Measurements from ENCODE around the gene HIVEP2.

The HIVEP2 gene

GRCh38 chr6:142945446-142946180 lies 637 bp upstream of the HIVEP2 start:
- H3K4me3 ChIP-seq (replicated peaks; ENCODE audit: low read depth, low read length): peak overlapping the region; percentile 81
- DNase-seq (ENCODE audit: extremely low read depth, low read depth): no peak

GRCh38 chr6:142944124-142945048 lies 590 bp downstream of the HIVEP2 start:
- peak overlapping the region; percentile 81 for H3K4me3 ChIP-seq (replicated peaks; ENCODE audit: low read depth, low read length)
- peak; percentile 70 for DNase-seq (ENCODE audit: extremely low read depth, low read depth)
- TF ChIP-seq, protein P1, sequence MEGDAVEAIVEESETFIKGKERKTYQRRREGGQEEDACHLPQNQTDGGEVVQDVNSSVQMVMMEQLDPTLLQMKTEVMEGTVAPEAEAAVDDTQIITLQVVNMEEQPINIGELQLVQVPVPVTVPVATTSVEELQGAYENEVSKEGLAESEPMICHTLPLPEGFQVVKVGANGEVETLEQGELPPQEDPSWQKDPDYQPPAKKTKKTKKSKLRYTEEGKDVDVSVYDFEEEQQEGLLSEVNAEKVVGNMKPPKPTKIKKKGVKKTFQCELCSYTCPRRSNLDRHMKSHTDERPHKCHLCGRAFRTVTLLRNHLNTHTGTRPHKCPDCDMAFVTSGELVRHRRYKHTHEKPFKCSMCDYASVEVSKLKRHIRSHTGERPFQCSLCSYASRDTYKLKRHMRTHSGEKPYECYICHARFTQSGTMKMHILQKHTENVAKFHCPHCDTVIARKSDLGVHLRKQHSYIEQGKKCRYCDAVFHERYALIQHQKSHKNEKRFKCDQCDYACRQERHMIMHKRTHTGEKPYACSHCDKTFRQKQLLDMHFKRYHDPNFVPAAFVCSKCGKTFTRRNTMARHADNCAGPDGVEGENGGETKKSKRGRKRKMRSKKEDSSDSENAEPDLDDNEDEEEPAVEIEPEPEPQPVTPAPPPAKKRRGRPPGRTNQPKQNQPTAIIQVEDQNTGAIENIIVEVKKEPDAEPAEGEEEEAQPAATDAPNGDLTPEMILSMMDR (IDR thresholded peaks at IDR 0.05; ENCODE audit: low read depth, low read length, missing control alignments): no peak

More at GRCh38 chr6:142945446-142946180, 637 bp upstream of the HIVEP2 start:
- TF ChIP-seq, protein P1 (IDR thresholded peaks at IDR 0.05; ENCODE audit: low read depth, low read length, missing control alignments): no peak

- peak overlapping the region; percentile 81 for H3K4me3 ChIP-seq (replicated peaks; ENCODE audit: low read depth, low read length)
- DNase-seq (ENCODE audit: extremely low read depth, low read depth): no peak
- TF ChIP-seq, protein P1 (IDR thresholded peaks at IDR 0.05; ENCODE audit: low read depth, low read length, missing control alignments): no peak
Observed at GRCh38 chr6:142943711-142944123, 1.3 kb downstream of the HIVEP2 start.

- DNase-seq (ENCODE audit: extremely low read depth, low read depth): no peak
- TF ChIP-seq, protein P1 (IDR thresholded peaks at IDR 0.05; ENCODE audit: low read depth, low read length, missing control alignments): peak; percentile 12
- no peak overlapping the region for H3K4me3 ChIP-seq (replicated peaks; ENCODE audit: low read depth, low read length)
Observed at GRCh38 chr6:142942805-142943227, 2.2 kb downstream of the HIVEP2 start.

DNA sequence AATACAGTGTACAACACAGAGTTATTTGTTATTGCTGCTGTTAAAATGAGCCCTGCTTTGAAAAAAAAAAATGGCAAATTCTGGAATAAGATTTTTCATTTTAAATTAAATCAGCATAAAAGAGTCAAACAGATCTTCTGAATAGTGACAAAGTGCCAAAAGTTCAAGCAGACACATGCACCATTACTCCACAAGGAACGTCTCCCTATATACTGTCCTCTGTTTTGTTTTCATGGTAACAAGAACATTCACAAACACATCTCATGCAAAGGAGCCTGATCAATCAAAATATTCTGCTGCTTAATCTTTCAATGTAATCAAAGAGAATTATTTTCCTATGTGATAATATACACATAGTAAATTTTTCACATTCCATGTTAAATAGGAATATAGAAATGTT lies 2.7 kb downstream of the HIVEP2 start:
- no peak for DNase-seq (ENCODE audit: extremely low read depth, low read depth)
- TF ChIP-seq, protein P1 (IDR thresholded peaks at IDR 0.05; ENCODE audit: low read depth, low read length, missing control alignments): no peak
- H3K4me3 ChIP-seq (replicated peaks; ENCODE audit: low read depth, low read length): no peak overlapping the region

GRCh38 chr6:142941018-142941417 lies 4.0 kb downstream of the HIVEP2 start:
- DNase-seq (ENCODE audit: extremely low read depth, low read depth): no peak
- H3K4me3 ChIP-seq (replicated peaks; ENCODE audit: low read depth, low read length): no peak overlapping the region

More at GRCh38 chr6:142941018-142941417, 4.0 kb downstream of the HIVEP2 start:
- TF ChIP-seq, protein P1 (IDR thresholded peaks at IDR 0.05; ENCODE audit: low read depth, low read length, missing control alignments): no peak

All from HFF-Myc (cell line).